ENCODE data around the gene GPR162.

GPR162 gene

DNA sequence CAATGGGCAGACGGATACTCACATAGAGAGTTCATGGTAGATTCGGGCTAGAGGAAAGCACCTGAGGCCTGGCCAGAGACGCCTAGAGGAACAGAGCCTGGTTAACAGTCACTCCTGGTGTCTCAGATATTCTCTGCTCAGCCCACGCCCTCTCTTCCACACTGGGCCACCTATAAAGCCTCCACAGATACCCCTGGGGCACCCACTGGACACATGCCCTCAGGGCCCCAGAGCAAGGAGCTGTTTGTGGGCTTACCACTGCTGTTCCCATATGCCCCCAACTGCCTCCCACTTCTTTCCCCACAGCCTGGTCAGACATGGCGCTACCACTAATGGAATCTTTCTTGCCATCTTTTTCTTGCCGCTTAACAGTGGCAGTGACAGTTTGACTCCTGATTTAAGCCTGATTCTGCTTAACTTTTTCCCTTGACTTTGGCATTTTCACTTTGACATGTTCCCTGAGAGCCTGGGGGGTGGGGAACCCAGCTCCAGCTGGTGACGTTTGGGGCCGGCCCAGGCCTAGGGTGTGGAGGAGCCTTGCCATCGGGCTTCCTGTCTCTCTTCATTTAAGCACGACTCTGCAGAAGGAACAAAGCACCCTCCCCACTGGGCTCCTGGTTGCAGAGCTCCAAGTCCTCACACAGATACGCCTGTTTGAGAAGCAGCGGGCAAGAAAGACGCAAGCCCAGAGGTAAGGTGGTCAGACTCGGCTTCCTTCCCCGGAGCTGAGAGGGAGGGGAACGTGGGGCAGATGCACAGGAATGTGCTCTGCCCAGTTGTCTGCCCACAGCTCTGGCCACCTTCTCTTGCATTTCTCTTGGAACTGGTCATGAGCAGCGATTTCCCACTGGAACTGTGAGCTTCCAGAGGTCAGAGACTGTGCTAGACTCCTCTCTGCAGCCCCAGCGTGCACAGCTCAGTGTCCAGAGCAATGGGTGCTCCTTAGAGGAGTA is 32.4 kb upstream of the GPR162 start, which contains the start of gene CD4:
CD4 (plus strand) TSS at position 557 of the 953 bp plus-strand sequence. CDS start 10,611 bp downstream, outside the sequence.
- Histone ChIP-seq H2AFZ (ENCODE audit: low read length, unreplicated experiment) (no peak within 1 kb of the TSS), H3K27ac (ENCODE audit: low read depth, low read length) (no peak within 1 kb of the TSS), H3K4me3 (ENCODE audit: low read depth, low read length) (no peak within 1 kb of the TSS), H3K79me2 (ENCODE audit: control insufficient read depth, insufficient read depth, low read length, unreplicated experiment) (no peaks in the 10 kb centered on the region), H3K27me3 (ENCODE audit: insufficient read depth, low read length) (0 out of 2 replicates have a peak, but pooled peaks cover 5% of the 10 kb centered on the region), H3K4me1 (ENCODE audit: control insufficient read depth, insufficient read depth, low read length, unreplicated experiment) (no peaks in the 10 kb centered on the region), H3K36me3 (ENCODE audit: insufficient read depth, low read length) (no peaks in the 10 kb centered on the region)

DNA sequence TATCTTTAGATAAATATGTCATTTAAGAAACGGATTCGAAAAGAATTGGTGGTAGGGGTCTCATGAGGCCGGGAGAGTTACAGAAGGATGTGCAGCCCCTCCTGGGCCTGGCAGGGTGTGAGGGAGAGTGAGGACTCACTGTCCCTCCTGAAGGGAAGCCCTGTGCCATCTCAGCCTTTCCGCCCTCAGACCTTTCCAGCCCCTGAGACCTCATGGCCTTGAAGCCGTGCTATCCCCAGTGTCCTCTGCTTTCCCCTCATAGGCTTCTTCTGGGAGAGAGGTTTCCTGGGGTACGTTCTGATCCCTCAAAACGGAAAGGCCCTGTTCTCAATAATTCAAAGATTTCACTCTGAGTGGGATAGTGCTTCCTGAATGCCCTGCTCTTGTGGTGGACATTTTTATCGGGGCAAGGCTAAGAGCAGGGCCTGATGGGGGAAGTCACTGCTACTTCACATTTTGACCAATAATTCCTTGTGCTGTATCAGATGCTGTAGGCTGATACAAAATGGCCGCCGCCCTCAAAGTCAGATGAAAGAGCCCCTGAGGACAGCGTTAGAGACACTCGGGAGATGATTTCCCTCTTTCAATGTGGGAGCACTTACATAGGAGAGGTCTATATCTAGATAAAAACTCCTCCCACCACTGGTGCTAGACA is 31.0 kb upstream of the GPR162 start:
- H3K36me3 ChIP-seq (ENCODE audit: insufficient read depth, low read length): no peaks in the 10 kb centered on the region
- no peak overlapping the region for H2AFZ ChIP-seq (ENCODE audit: low read length, unreplicated experiment)
- H3K4me1 ChIP-seq (ENCODE audit: control insufficient read depth, insufficient read depth, low read length, unreplicated experiment): no peaks in the 10 kb centered on the region
- H3K27me3 ChIP-seq (ENCODE audit: insufficient read depth, low read length): peaks cover 8% of the 10 kb centered on the region
- H3K27ac ChIP-seq (ENCODE audit: low read depth, low read length): no peak overlapping the region
- H3K4me3 ChIP-seq (ENCODE audit: low read depth, low read length): no peak overlapping the region
- no peaks in the 10 kb centered on the region for H3K79me2 ChIP-seq (ENCODE audit: control insufficient read depth, insufficient read depth, low read length, unreplicated experiment)

DNA sequence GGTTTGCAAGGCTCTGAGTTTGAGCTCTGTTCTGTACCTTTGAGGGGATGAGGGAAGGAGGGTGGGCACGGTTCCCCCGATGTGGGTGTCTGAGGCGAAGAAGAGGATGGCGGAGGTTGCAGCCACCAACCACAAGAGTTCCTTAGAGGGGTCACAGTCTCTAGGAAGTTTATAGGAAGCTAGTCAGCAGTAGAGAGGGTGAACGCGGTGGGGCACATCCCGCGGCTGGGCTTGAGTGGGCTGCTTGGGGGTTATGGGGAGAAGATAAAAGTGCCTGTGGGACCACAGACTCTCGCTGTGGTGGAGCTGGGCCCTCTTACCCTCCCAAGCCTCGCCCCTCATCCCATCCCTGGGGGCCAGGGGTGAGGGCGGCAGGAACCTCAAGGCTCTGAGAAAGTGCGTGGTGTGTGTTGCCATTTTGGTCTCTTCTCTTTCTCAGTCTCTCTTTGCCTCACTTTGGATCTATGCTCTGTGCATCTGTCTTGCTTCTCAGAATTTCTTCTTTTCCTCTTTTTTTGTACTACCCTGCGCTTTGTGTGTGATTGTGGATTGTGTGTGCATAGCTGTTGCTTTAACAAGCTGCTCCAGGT is 29.6 kb upstream of the GPR162 start:
- Histone ChIP-seq H3K27ac (ENCODE audit: low read depth, low read length) (no peak overlapping the region), H2AFZ (ENCODE audit: low read length, unreplicated experiment) (no peak overlapping the region), H3K27me3 (ENCODE audit: insufficient read depth, low read length) (peaks cover 8% of the 10 kb centered on the region), H3K79me2 (ENCODE audit: control insufficient read depth, insufficient read depth, low read length, unreplicated experiment) (no peaks in the 10 kb centered on the region), H3K36me3 (ENCODE audit: insufficient read depth, low read length) (no peaks in the 10 kb centered on the region), H3K4me1 (ENCODE audit: control insufficient read depth, insufficient read depth, low read length, unreplicated experiment) (no peaks in the 10 kb centered on the region), H3K4me3 (ENCODE audit: low read depth, low read length) (no peak overlapping the region)

DNA sequence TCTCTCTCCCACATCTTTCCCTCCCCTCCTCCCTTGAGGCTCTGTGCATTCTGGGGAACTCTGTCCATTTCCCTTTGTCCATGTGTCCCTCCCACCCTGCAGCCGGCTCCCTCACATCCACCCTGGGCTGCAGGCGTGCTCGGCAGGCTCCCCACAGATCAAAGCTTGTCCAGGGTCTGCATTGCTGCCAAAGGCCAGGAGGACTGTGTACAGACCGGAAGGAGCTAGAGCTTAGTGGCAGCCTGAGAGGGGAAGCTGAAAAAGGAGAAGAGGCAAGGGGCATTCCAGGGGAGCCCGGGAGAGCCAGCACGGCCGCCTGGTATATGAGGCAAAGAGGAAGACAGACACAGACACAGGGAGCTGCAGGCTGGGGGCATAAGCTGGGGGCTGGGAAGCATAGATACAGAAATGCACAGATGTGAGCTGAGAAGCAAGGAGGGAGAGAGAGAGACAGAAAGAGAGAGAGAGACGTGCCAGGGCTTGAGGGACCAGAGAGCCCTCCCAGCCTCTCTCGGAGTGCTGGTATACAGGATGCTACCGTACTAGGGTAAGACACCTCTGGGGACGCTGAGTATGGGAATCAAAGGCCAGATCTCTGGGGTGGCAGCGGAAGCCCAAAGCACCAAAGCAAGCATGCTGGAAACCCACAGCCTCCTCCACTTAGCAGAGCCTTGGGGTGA is 29.0 kb upstream of the GPR162 start:
- Histone ChIP-seq H2AFZ (ENCODE audit: low read length, unreplicated experiment) (peak overlapping the region; percentile 64), H3K4me1 (ENCODE audit: control insufficient read depth, insufficient read depth, low read length, unreplicated experiment) (no peaks in the 10 kb centered on the region), H3K27me3 (ENCODE audit: insufficient read depth, low read length) (peaks cover 8% of the 10 kb centered on the region), H3K36me3 (ENCODE audit: insufficient read depth, low read length) (no peaks in the 10 kb centered on the region), H3K4me3 (ENCODE audit: low read depth, low read length) (no peak overlapping the region), H3K79me2 (ENCODE audit: control insufficient read depth, insufficient read depth, low read length, unreplicated experiment) (no peaks in the 10 kb centered on the region), H3K27ac (ENCODE audit: low read depth, low read length) (no peak overlapping the region)

- Histone ChIP-seq H3K4me3 (ENCODE audit: low read depth, low read length) (no peak overlapping the region), H3K79me2 (ENCODE audit: control insufficient read depth, insufficient read depth, low read length, unreplicated experiment) (no peaks in the 10 kb centered on the region), H3K27me3 (ENCODE audit: insufficient read depth, low read length) (peaks cover 8% of the 10 kb centered on the region), H3K36me3 (ENCODE audit: insufficient read depth, low read length) (no peaks in the 10 kb centered on the region), H3K27ac (ENCODE audit: low read depth, low read length) (no peak overlapping the region), H2AFZ (ENCODE audit: low read length, unreplicated experiment) (no peak overlapping the region), H3K4me1 (ENCODE audit: control insufficient read depth, insufficient read depth, low read length, unreplicated experiment) (no peaks in the 10 kb centered on the region)
These were observed 26.5 kb upstream of the GPR162 start for GRCh38 chr12:6795088-6795487.

- no peaks in the 10 kb centered on the region for H3K36me3 ChIP-seq (ENCODE audit: insufficient read depth, low read length)
- H3K4me1 ChIP-seq (ENCODE audit: control insufficient read depth, insufficient read depth, low read length, unreplicated experiment): no peaks in the 10 kb centered on the region
- H3K4me3 ChIP-seq (ENCODE audit: low read depth, low read length): no peak overlapping the region
- no peaks in the 10 kb centered on the region for H3K79me2 ChIP-seq (ENCODE audit: control insufficient read depth, insufficient read depth, low read length, unreplicated experiment)
- H2AFZ ChIP-seq (ENCODE audit: low read length, unreplicated experiment): no peak overlapping the region
- peaks cover 8% of the 10 kb centered on the region for H3K27me3 ChIP-seq (ENCODE audit: insufficient read depth, low read length)
- H3K27ac ChIP-seq (ENCODE audit: low read depth, low read length): no peak overlapping the region
These were observed 25.0 kb upstream of the GPR162 start for GRCh38 chr12:6796576-6796975.

DNA sequence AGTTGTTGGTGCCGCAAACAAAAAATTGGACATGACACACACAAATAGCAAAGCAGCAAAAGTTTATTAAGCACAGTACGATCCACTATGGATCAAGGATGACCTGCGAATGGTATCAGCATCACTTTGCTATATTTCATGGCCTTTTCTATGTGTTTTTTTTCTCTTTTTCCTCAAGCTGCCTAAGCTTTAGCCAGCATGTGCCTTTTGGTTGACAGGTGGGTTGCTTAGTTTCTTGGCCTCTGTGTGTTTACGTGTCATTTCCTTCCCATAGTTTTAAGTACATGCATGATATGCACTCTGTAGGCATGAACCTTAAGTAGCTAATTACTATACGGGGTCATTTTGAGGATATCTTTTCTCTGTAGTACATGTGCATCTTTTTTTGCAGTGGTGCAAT is 22.5 kb upstream of the GPR162 start:
- peaks cover 3% of the 10 kb centered on the region for H3K27me3 ChIP-seq (ENCODE audit: insufficient read depth, low read length)

DNA sequence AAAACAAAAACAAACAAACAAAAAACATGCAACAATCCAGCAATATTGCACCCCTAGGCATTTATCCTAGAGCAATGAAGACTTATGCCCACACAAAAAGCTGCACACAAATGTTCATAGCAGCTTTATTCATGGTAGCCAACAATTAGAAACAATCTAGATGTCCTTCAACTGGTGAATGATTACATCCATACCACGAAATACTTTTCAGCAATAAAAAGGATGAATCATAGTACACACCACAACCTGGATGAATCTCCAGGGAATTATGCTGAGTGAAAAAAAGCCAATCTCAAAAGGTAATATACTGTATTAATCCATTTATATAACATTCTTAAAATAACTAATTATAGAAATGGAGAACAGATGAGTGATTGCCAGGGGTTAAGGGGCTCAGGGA is 14.5 kb upstream of the GPR162 start:
- Histone ChIP-seq H3K36me3 (ENCODE audit: insufficient read depth, low read length) (no peaks in the 10 kb centered on the region), H3K4me3 (ENCODE audit: low read depth, low read length) (no peak overlapping the region), H3K27ac (ENCODE audit: low read depth, low read length) (no peak overlapping the region), H3K79me2 (ENCODE audit: control insufficient read depth, insufficient read depth, low read length, unreplicated experiment) (no peaks in the 10 kb centered on the region), H3K27me3 (ENCODE audit: insufficient read depth, low read length) (no peaks in the 10 kb centered on the region), H3K4me1 (ENCODE audit: control insufficient read depth, insufficient read depth, low read length, unreplicated experiment) (no peaks in the 10 kb centered on the region), H2AFZ (ENCODE audit: low read length, unreplicated experiment) (no peak overlapping the region)

More for the DNA sequence above, 22.5 kb upstream of the GPR162 start:
- Histone ChIP-seq H2AFZ (ENCODE audit: low read length, unreplicated experiment) (no peak overlapping the region), H3K27ac (ENCODE audit: low read depth, low read length) (no peak overlapping the region), H3K4me1 (ENCODE audit: control insufficient read depth, insufficient read depth, low read length, unreplicated experiment) (no peaks in the 10 kb centered on the region), H3K79me2 (ENCODE audit: control insufficient read depth, insufficient read depth, low read length, unreplicated experiment) (no peaks in the 10 kb centered on the region), H3K4me3 (ENCODE audit: low read depth, low read length) (no peak overlapping the region), H3K36me3 (ENCODE audit: insufficient read depth, low read length) (no peaks in the 10 kb centered on the region)

DNA sequence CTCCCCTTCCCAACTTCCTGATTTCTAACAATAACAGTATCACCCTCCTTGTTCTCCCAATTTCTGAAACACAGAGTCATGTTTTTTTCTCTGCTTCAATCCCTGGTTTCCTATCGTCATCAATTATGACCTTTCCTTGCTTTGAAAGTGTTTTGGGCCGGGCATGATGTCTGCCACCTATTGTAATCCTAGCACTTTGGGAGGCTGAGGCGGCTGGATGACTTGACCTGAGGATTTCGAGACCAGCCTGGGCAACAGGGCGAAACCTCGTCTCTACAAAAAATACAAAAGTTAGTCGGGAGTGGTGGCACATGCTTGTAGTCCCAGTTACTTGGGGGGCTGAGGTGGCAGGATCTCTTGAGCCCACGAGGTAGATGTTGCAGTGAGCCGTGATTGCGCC is 12.6 kb upstream of the GPR162 start:
- Histone ChIP-seq H3K27me3 (ENCODE audit: insufficient read depth, low read length) (no peaks in the 10 kb centered on the region), H3K27ac (ENCODE audit: low read depth, low read length) (no peak overlapping the region), H2AFZ (ENCODE audit: low read length, unreplicated experiment) (no peak overlapping the region), H3K4me1 (ENCODE audit: control insufficient read depth, insufficient read depth, low read length, unreplicated experiment) (no peaks in the 10 kb centered on the region), H3K79me2 (ENCODE audit: control insufficient read depth, insufficient read depth, low read length, unreplicated experiment) (no peaks in the 10 kb centered on the region), H3K4me3 (ENCODE audit: low read depth, low read length) (no peak overlapping the region), H3K36me3 (ENCODE audit: insufficient read depth, low read length) (no peaks in the 10 kb centered on the region)

DNA sequence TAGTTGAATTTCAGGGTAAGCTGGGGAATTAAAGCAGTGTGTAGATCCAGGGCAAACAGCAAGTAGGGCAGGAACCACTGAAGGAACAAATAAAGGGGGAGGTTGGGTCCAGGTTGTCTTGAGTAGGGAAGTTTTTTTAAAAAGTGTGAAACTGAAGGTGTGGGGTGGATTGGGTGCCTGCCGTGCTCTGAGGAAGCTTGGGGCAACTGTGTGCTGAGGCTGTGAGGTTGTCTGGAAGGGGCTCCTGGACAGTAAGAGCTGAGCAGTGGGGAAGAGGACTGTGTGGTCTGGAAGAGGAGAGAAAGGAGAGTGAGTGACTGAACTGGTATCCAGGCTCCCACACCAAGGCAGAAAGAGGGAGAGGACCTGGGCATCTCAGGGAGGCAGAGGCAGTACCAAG is 10.9 kb upstream of the GPR162 start:
- Histone ChIP-seq H3K4me1 (ENCODE audit: control insufficient read depth, insufficient read depth, low read length, unreplicated experiment) (no peaks in the 10 kb centered on the region), H3K4me3 (ENCODE audit: low read depth, low read length) (no peak overlapping the region), H3K36me3 (ENCODE audit: insufficient read depth, low read length) (no peaks in the 10 kb centered on the region), H3K79me2 (ENCODE audit: control insufficient read depth, insufficient read depth, low read length, unreplicated experiment) (no peaks in the 10 kb centered on the region), H3K27me3 (ENCODE audit: insufficient read depth, low read length) (no peaks in the 10 kb centered on the region), H2AFZ (ENCODE audit: low read length, unreplicated experiment) (no peak overlapping the region), H3K27ac (ENCODE audit: low read depth, low read length) (no peak overlapping the region)
